Osteoblast (primary cell): ENCODE results near the gene PRCC. TPM values are rescaled to one million over a fixed set of nuclear protein-coding genes. Genes with fewer than 3 reads are reported as not detected.

Source experiments
- DNase-seq: peaks from one replicate; pipeline ENCODE4 v3.0.0; 2011; ENCODE audit warnings: low spot score, mixed read lengths; ENCODE audit not compliant: insufficient read length; ENCODE audit errors: missing footprints
- H2AFZ ChIP-seq: 2 replicates; pipeline ENCODE4 v1.6.0; 2011; ENCODE audit warnings: mild to moderate bottlenecking, low read length
- H3K27ac ChIP-seq: 2 replicates; pipeline ENCODE4 v1.5.1; 2011; ENCODE audit warnings: mild to moderate bottlenecking, low read depth, low read length, moderate library complexity
- H3K27me3 ChIP-seq: 2 replicates; pipeline ENCODE4 v1.6.0; 2012; ENCODE audit warnings: mild to moderate bottlenecking, control low read depth, inconsistent platforms, low read length, moderate library complexity; ENCODE audit not compliant: insufficient read depth
- H3K36me3 ChIP-seq: 2 replicates; pipeline ENCODE4 v1.5.1; 2011; ENCODE audit warnings: mild to moderate bottlenecking, low read length, control low read depth, moderate library complexity; ENCODE audit not compliant: insufficient read depth
- H3K4me1 ChIP-seq: 2 replicates; pipeline ENCODE4 v1.5.1; 2011; ENCODE audit warnings: mild to moderate bottlenecking, low read length, control low read depth, moderate library complexity; ENCODE audit not compliant: insufficient read depth
- H3K4me2 ChIP-seq: 2 replicates; pipeline ENCODE4 v1.6.0; 2011; ENCODE audit warnings: mild to moderate bottlenecking, low read length; ENCODE audit not compliant: insufficient read depth
- H3K4me3 ChIP-seq: fragments of 200-600 bp; sonication (generic); 3 replicates; pipeline ENCODE4 v1.5.1; 2012; ENCODE audit warnings: mild to moderate bottlenecking, low read length, inconsistent platforms; ENCODE audit not compliant: insufficient read depth
- H3K79me2 ChIP-seq: 2 replicates; pipeline ENCODE4 v1.6.0; 2012; ENCODE audit warnings: mild to moderate bottlenecking, low read length, control low read depth, inconsistent platforms; ENCODE audit not compliant: insufficient read depth
- H3K9me3 ChIP-seq: 2 replicates; pipeline ENCODE4 v1.5.1; 2011; ENCODE audit warnings: low read depth, low read length, control low read depth
- H4K20me1 ChIP-seq: 2 replicates; pipeline ENCODE4 v1.6.0; 2012; ENCODE audit warnings: mild to moderate bottlenecking, low read length, control low read depth; ENCODE audit not compliant: insufficient read depth
- CTCF ChIP-seq: IDR thresholded peaks from 2 replicates; pipeline ENCODE4 v1.5.1; 2011; ENCODE audit warnings: mild to moderate bottlenecking, low read depth, low read length, moderate library complexity; ENCODE audit errors: extremely low read depth
- total RNA-seq: library from RNA; depleted of rRNA; stranded (reverse); fragments of >200 nt; gene quantifications from 2 replicates; pipeline ENCODE4 v1.2.3, GENCODE V29; 2012

PRCC gene
- total RNA-seq, 1 donor = 22.8 TPM

DNA sequence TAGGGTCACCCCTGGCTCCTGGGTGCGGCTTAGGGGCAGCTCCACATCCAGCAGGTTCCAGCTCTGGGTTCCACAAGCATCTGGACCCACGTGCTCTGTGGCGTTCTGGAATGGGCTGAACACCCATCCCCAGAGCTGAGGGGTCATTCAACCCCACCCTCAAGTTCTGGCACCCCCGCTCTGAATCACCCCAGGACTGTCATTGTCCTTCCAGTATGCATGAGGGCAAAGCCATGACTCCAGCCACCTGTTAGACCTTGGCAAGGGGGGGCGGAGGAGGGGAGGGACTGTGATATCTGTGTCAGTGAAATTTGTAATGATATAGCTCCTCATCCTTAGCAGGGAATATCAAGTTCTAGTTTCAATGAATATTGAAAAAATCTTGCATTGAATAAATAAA, 79.3 kb downstream of the PRCC start:
- H4K20me1 ChIP-seq = no peaks in the 10 kb centered on the region
- no peak overlapping the region for H3K4me3 ChIP-seq
- peaks cover 48% of the 10 kb centered on the region for H3K27me3 ChIP-seq
- H3K27ac ChIP-seq = no peak overlapping the region
- H2AFZ ChIP-seq = no peak overlapping the region
- H3K4me2 ChIP-seq = no peak overlapping the region
- no peaks in the 10 kb centered on the region for H3K36me3 ChIP-seq
- TF ChIP-seq CTCF = no peak
- no peaks in the 10 kb centered on the region for H3K4me1 ChIP-seq
- DNase-seq = peak; percentile 76
- H3K79me2 ChIP-seq = no peaks in the 10 kb centered on the region
- H3K9me3 ChIP-seq = no peaks in the 10 kb centered on the region

GRCh38 chr1:156847591-156848460, 80.5 kb downstream of the PRCC start:
- Histone ChIP-seq H3K36me3 (no peaks in the 10 kb centered on the region), H3K9me3 (no peaks in the 10 kb centered on the region), H2AFZ (no peak overlapping the region), H3K4me1 (no peaks in the 10 kb centered on the region), H3K27ac (no peak overlapping the region), H3K4me3 (no peak overlapping the region), H4K20me1 (no peaks in the 10 kb centered on the region), H3K27me3 (peaks cover 48% of the 10 kb centered on the region), H3K4me2 (no peak overlapping the region), H3K79me2 (no peaks in the 10 kb centered on the region)
- no peak for TF ChIP-seq CTCF
- peak; percentile 90 for DNase-seq

DNA sequence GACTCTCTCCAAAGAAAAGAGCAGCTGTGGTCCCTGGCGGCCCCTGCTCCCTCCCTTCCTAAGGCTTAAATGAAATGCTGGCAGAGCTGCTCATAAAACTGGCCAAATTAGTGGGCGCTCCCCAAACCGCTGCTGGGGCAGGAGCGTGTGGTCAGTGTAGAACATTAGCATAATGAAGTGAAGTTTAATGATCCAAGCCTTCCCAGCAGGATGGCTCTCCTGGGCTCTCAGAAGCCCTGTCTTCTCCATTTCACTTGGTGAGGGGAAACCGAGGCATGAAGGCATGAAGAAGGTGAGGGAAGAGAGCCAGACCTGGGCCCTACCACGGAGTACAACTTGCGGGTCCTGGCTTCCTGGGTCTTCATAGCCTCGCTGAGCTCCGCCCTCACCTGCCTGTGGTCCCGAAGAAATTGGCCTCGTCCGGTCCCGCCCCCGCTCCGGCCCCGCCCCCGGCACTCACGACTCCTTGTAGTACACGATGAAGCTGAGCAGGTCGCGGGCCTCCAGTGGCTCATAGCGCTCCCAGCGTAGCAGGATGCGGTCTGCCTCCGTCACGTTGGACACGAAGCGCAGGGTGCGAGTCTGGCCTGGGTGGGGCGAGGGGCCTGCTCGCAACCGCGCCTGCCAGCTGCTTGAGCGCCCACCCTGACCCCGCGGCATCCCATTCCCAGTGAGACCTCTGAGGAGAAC, 81.3 kb downstream of the PRCC start:
- Histone ChIP-seq H3K36me3 (no peaks in the 10 kb centered on the region), H3K27ac (no peak overlapping the region), H3K4me1 (no peaks in the 10 kb centered on the region), H3K79me2 (no peaks in the 10 kb centered on the region), H3K27me3 (peaks cover 48% of the 10 kb centered on the region), H3K4me2 (no peak overlapping the region), H4K20me1 (no peaks in the 10 kb centered on the region), H2AFZ (no peak overlapping the region), H3K9me3 (no peaks in the 10 kb centered on the region), H3K4me3 (no peak overlapping the region)
- peak; percentile 81 for DNase-seq
- no peak for TF ChIP-seq CTCF

DNA sequence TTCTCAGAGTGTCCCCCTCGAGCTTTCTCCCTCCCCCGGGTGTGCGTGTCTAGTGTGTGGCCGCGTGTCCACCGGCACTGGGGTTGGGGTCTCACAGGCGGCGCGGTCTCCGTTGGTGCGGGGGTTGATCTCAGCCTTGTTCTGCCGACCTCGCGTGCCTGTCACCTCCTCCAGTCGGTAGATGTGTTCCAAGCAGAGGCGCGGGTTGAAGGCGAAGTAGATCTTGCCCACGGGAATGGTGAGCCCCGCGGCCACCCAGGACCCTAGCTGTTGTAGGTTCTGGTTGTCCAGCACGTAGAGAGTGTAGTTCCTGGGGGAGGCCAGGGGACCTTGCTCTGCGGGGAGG, 81.8 kb downstream of the PRCC start:
- H3K4me3 ChIP-seq = no peak overlapping the region
- no peak overlapping the region for H3K4me2 ChIP-seq
- no peaks in the 10 kb centered on the region for H3K9me3 ChIP-seq
- H3K4me1 ChIP-seq = no peaks in the 10 kb centered on the region
- no peak overlapping the region for H3K27ac ChIP-seq
- H3K79me2 ChIP-seq = no peaks in the 10 kb centered on the region
- H3K36me3 ChIP-seq = no peaks in the 10 kb centered on the region
- no peaks in the 10 kb centered on the region for H4K20me1 ChIP-seq
- DNase-seq = peak; percentile 54
- H3K27me3 ChIP-seq = peaks cover 45% of the 10 kb centered on the region
- no peak overlapping the region for H2AFZ ChIP-seq
- no peak for TF ChIP-seq CTCF
